GM06990 (cell line): ENCODE measurements around the gene ERC2.

Experiments used
- DNase-seq: peaks from one replicate; pipeline ENCODE4 v3.0.0-alpha.2; 2011; ENCODE audit not compliant: insufficient read length; ENCODE audit errors: extremely low read depth
- H3K27me3 ChIP-seq: replicated peaks from 2 replicates; pipeline ENCODE4 v1.6.0; 2011; ENCODE audit warnings: low read length; ENCODE audit not compliant: control insufficient read depth, insufficient read depth
- H3K36me3 ChIP-seq: 2 replicates; pipeline ENCODE4 v1.5.1; 2011; ENCODE audit warnings: low read length; ENCODE audit not compliant: control insufficient read depth, insufficient read depth
- H3K4me3 ChIP-seq: replicated peaks from 2 replicates; pipeline ENCODE4 v1.5.1; 2011; ENCODE audit warnings: low read depth, mild to moderate bottlenecking, control low read depth, low read length
- TF ChIP-seq, protein P1 (sequence below): IDR thresholded peaks from 2 replicates; pipeline ENCODE4 v1.5.1; 2011; ENCODE audit warnings: low read length, control low read depth, mild to moderate bottlenecking, inconsistent platforms; ENCODE audit not compliant: insufficient read depth, poor library complexity, severe bottlenecking

Gene ERC2

DNA sequence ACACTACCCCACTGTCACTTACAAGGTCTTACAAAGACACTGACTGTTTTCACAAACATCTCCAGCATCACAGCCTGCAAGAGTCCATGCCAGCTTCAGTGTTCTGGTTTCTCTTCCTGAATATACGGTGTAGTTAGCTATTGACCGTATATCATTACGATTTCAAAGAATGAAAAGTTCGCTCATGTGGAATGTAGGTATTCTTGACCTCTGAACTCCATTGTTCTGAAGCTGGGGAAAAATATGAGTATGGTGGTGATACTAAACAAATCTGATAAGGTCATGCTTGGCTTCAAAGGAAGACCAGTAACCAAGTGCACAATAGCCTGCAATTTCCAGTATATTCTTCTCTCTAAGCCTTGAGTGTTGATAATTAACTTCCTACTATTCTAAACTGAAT lies 665.5 kb downstream of the ERC2 start:
- DNase-seq, result no peak
- Histone ChIP-seq H3K36me3 (no peaks in the 10 kb centered on the region), H3K4me3 (no peak overlapping the region), H3K27me3 (no peaks in the 10 kb centered on the region; the same call in 1 of the 2 replicates)
- TF ChIP-seq, protein P1, sequence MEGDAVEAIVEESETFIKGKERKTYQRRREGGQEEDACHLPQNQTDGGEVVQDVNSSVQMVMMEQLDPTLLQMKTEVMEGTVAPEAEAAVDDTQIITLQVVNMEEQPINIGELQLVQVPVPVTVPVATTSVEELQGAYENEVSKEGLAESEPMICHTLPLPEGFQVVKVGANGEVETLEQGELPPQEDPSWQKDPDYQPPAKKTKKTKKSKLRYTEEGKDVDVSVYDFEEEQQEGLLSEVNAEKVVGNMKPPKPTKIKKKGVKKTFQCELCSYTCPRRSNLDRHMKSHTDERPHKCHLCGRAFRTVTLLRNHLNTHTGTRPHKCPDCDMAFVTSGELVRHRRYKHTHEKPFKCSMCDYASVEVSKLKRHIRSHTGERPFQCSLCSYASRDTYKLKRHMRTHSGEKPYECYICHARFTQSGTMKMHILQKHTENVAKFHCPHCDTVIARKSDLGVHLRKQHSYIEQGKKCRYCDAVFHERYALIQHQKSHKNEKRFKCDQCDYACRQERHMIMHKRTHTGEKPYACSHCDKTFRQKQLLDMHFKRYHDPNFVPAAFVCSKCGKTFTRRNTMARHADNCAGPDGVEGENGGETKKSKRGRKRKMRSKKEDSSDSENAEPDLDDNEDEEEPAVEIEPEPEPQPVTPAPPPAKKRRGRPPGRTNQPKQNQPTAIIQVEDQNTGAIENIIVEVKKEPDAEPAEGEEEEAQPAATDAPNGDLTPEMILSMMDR, result no peak

DNA sequence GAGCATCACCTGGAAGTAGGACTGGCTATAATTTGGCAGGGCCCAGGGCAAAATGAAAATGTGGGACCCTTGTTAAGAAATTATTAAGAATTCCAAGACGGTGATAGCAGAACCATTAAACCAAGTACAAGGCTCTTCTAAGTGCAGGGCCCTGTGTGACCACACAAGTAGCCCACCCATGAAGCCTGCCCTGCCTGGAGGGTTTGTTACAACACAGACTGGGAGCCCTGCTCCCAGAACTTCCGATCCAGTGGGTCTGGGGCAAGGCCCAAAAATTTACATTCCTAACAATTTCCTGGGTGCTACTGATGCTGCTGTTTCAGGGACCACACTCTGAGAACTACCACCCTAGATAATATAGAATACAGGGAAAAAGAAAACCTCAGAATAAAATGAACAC lies 666.6 kb downstream of the ERC2 start:
- TF ChIP-seq, protein P1, result no peak
- H3K27me3 ChIP-seq, result no peaks in the 10 kb centered on the region; the same call in 1 of the 2 replicates
- H3K36me3 ChIP-seq, result no peaks in the 10 kb centered on the region
- no peak for DNase-seq
- H3K4me3 ChIP-seq, result no peak overlapping the region

DNA sequence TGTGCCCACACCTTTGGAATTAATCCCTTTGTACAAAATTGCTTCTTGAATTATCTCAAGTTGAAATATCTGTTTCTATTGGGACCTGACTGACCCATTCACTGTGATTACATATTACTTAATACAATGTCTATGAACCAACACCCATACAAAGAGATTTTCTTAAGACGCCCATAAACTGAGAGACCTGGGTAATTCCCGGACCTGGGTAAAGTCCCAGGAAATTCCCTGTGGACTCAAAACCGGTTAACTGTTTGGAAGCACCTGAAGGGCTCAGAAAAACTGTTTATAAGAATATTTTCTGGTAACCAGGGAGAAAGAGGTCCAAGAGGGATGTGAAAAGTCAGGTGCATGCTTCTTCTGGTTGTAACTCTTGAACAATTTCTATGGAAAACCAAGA lies 667.2 kb downstream of the ERC2 start:
- TF ChIP-seq, protein P1, result no peak
- Histone ChIP-seq H3K4me3 (no peak overlapping the region), H3K36me3 (no peaks in the 10 kb centered on the region), H3K27me3 (no peaks in the 10 kb centered on the region)
- no peak for DNase-seq

DNA sequence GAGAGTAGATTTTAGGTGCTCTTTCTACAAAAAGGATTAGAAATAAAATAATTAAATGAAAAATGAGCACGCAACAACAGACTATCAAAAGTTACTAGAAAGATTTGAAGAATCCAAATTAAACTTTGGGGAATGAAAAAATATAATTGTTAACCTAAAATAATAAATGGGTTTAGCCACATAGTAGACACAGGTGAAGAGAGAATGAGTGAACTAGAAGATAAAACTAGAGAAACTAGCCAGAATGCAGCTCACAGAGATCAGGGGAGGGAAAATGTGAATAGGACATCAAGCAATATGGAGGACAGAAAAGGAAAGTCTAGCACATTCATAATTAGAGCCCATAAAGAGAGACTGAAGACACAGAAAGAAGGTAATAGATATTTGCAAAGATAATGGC lies 670.5 kb downstream of the ERC2 start:
- TF ChIP-seq, protein P1, result no peak
- no peak for DNase-seq
- no peak overlapping the region for H3K4me3 ChIP-seq
- H3K27me3 ChIP-seq, result no peaks in the 10 kb centered on the region; the same call in 1 of the 2 replicates
- H3K36me3 ChIP-seq, result no peaks in the 10 kb centered on the region

DNA sequence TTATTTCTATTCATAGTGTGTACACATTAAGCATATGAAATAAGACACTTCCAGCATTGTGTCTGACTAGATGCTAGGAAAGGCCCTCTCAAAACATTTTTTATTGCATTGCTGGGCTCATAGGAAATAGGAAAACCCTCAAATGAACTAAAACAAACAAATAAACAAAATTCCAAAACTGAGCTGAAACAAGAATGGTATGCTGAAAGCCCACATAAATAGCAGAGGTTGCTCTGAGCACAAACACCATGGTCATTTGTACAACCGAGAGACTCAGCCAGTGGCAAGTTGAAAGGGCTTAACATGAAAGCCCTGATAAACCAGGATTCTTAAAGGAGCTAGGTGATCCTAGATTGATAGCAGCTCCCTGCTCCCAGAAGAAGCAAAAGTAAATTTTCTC lies 671.2 kb downstream of the ERC2 start:
- TF ChIP-seq, protein P1, result no peak
- no peak overlapping the region for H3K4me3 ChIP-seq

DNA sequence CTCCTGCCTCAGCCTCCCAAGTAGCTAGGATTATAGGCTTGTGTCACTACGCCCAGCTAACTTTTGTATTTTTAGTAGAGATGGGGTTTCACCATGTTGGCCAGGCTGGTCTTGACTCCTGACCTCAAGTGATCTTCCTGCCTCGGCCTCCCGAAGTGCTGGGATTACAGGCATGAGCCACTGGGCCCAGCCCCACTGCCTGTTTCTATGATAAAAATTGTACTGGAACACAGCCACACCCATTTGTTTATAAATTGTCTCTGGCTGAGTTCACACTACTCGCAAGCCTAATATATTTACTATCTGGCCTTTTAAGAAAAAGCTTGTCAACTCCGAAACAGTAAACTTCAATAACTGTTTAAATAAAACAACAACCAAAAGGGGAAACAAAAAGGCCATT lies 671.7 kb downstream of the ERC2 start:
- Histone ChIP-seq H3K27me3 (no peaks in the 10 kb centered on the region; the same call in 1 of the 2 replicates), H3K36me3 (no peaks in the 10 kb centered on the region), H3K4me3 (no peak overlapping the region)
- TF ChIP-seq, protein P1, result no peak
- DNase-seq, result no peak

More for the DNA sequence above, 671.2 kb downstream of the ERC2 start:
- DNase-seq, result no peak
- Histone ChIP-seq H3K36me3 (no peaks in the 10 kb centered on the region), H3K27me3 (no peaks in the 10 kb centered on the region; the same call in 1 of the 2 replicates)
